WTC11 (cell line): ENCODE results near the gene CACNA1E. TPM values are rescaled to one million over a fixed set of nuclear protein-coding genes. Genes with fewer than 3 reads are reported as not detected.

Experiments used
- ATAC-seq: fragments of 200-7000 bp; cut with Tn5 transposase; 2 replicates; pipeline ENCODE4 v1.10.0; 2021; ENCODE audit warnings: mild to moderate bottlenecking, moderate library complexity
- CTCF ChIA-PET: fragments of 300-600 bp; sonication (Branson Sonifier 250); formaldehyde crosslinking; loops from one replicate; lab custom pipeline; 2021; ENCODE audit warnings: antibody characterized with exemption; lab: Charles Lee
- POLR2A ChIA-PET: fragments of 350-600 bp; sonication (Branson Sonifier 250); formaldehyde crosslinking; loops from one replicate; lab custom pipeline; 2021; ENCODE audit warnings: antibody characterized with exemption; lab: Charles Lee
- DNase-seq: peaks from one replicate; pipeline ENCODE4 v3.0.0; 2021; ENCODE audit warnings: low spot score
- H3K27ac Mint-ChIP-seq: 2 replicates; pipeline ENCODE4 v1.8.0; 2021; ENCODE audit warnings: mixed read lengths
- H3K27me3 Mint-ChIP-seq: 2 replicates; pipeline ENCODE4 v1.8.0; 2021; ENCODE audit warnings: low read depth, mild to moderate bottlenecking, moderate library complexity, mixed read lengths
- H3K36me3 Mint-ChIP-seq: 2 replicates; pipeline ENCODE4 v1.8.0; 2021; ENCODE audit warnings: mixed read lengths
- H3K4me1 Mint-ChIP-seq: 2 replicates; pipeline ENCODE4 v1.8.0; 2022; ENCODE audit warnings: mixed read lengths
- H3K4me3 Mint-ChIP-seq: 2 replicates; pipeline ENCODE4 v1.8.0; 2021; ENCODE audit warnings: mild to moderate bottlenecking, moderate library complexity, mixed read lengths
- H3K9me3 Mint-ChIP-seq: 2 replicates; pipeline ENCODE4 v1.8.0; 2021; ENCODE audit warnings: mixed read lengths
- ESRRA ChIP-seq: sonication (generic); formaldehyde crosslinking; IDR thresholded peaks from 2 replicates; pipeline ENCODE4 v1.8.1; 2022; ENCODE audit warnings: mild to moderate bottlenecking, missing genetic modification reagents, borderline replicate concordance
- FOXJ3 ChIP-seq: sonication (generic); formaldehyde crosslinking; IDR thresholded peaks from 2 replicates; pipeline ENCODE4 v1.9.0; 2021; ENCODE audit warnings: missing genetic modification reagents, mild to moderate bottlenecking, borderline replicate concordance
- GABPB1 ChIP-seq: sonication (generic); formaldehyde crosslinking; IDR thresholded peaks from 2 replicates; pipeline ENCODE4 v1.8.1; 2023; ENCODE audit warnings: mild to moderate bottlenecking, missing genetic modification reagents
- KAT7 ChIP-seq: sonication (generic); formaldehyde crosslinking; IDR thresholded peaks from 2 replicates; pipeline ENCODE4 v1.8.1; 2023; ENCODE audit warnings: missing genetic modification reagents, mild to moderate bottlenecking, borderline replicate concordance
- NFE2L1 ChIP-seq: sonication (generic); formaldehyde crosslinking; IDR thresholded peaks from 2 replicates; pipeline ENCODE4 v1.8.1; 2023; ENCODE audit warnings: missing genetic modification reagents
- NR1H2 ChIP-seq: sonication (generic); formaldehyde crosslinking; IDR thresholded peaks from 2 replicates; pipeline ENCODE4 v1.9.0; 2021; ENCODE audit warnings: mild to moderate bottlenecking, moderate library complexity, missing genetic modification reagents
- PREB ChIP-seq: sonication (generic); formaldehyde crosslinking; IDR thresholded peaks from 2 replicates; pipeline ENCODE4 v1.8.1; 2022; ENCODE audit warnings: mild to moderate bottlenecking, missing genetic modification reagents, moderate library complexity, borderline replicate concordance
- PRRX2 ChIP-seq: fragments of 250-450 bp; sonication (Bioruptor Pico); IDR thresholded peaks from 2 replicates; pipeline ENCODE4 v1.8.0; 2021; ENCODE audit warnings: mild to moderate bottlenecking
- RELA ChIP-seq: sonication (generic); formaldehyde crosslinking; IDR thresholded peaks from 2 replicates; pipeline ENCODE4 v1.8.1; 2022; ENCODE audit warnings: missing genetic modification reagents, mild to moderate bottlenecking, borderline replicate concordance
- RORB ChIP-seq: fragments of 250-450 bp; sonication (Bioruptor Pico); IDR thresholded peaks from 2 replicates; pipeline ENCODE4 v1.9.0; 2021; ENCODE audit warnings: mild to moderate bottlenecking
- SMAD3 ChIP-seq: sonication (generic); formaldehyde crosslinking; IDR thresholded peaks from 2 replicates; pipeline ENCODE4 v1.8.0; 2022; ENCODE audit warnings: missing genetic modification reagents, mild to moderate bottlenecking, borderline replicate concordance
- TEAD4 ChIP-seq: sonication (generic); formaldehyde crosslinking; IDR thresholded peaks from 2 replicates; pipeline ENCODE4 v1.8.0; 2022; ENCODE audit warnings: mild to moderate bottlenecking, missing genetic modification reagents
- ZMAT4 ChIP-seq: fragments of 250-450 bp; sonication (Bioruptor Pico); IDR thresholded peaks from 2 replicates; pipeline ENCODE4 v1.9.0; 2021; ENCODE audit warnings: mild to moderate bottlenecking
- ZNF317 ChIP-seq: sonication (generic); formaldehyde crosslinking; IDR thresholded peaks from 2 replicates; pipeline ENCODE4 v1.8.1; 2023; ENCODE audit warnings: low read depth, mild to moderate bottlenecking, moderate library complexity, missing genetic modification reagents, borderline replicate concordance
- ZNF396 ChIP-seq: fragments of 250-450 bp; sonication (Bioruptor Pico); IDR thresholded peaks from 2 replicates; pipeline ENCODE4 v1.8.0; 2021; ENCODE audit warnings: mild to moderate bottlenecking, moderate library complexity, borderline replicate concordance
- total RNA-seq: library from RNA; stranded (reverse); gene quantifications from 3 replicates; pipeline ENCODE4 v1.2.3, GENCODE V29; 2021
- TF ChIP-seq, protein P1 (sequence below): sonication (generic); formaldehyde crosslinking; IDR thresholded peaks from 2 replicates; pipeline ENCODE4 v1.8.1; 2023; ENCODE audit warnings: mild to moderate bottlenecking, missing genetic modification reagents, moderate library complexity
- TF ChIP-seq, protein P2 (sequence below): sonication (generic); formaldehyde crosslinking; IDR thresholded peaks from 2 replicates; pipeline ENCODE4 v1.8.1; 2022; ENCODE audit warnings: mild to moderate bottlenecking, moderate library complexity, missing genetic modification reagents
- TF ChIP-seq, protein P3 (sequence below): sonication (generic); formaldehyde crosslinking; IDR thresholded peaks from 2 replicates; pipeline ENCODE4 v1.8.0; 2022; ENCODE audit warnings: missing genetic modification reagents

CACNA1E gene
- total RNA-seq, 1 experiment from 2014 or later: 0.63 TPM

- Mint-ChIP-seq H3K4me1 (no peaks in the 10 kb centered on the region), H3K27me3 (no peaks in the 10 kb centered on the region; the same call in 1 of the 2 replicates), H3K27ac (no peak overlapping the region), H3K4me3 (no peak overlapping the region), H3K9me3 (peaks cover 17% of the 10 kb centered on the region), H3K36me3 (no peaks in the 10 kb centered on the region)
- CTCF ChIA-PET: no interaction called here
- POLR2A ChIA-PET: no interaction called here
- TF ChIP-seq RORB (CRISPR knock-in tag) (no peak), KAT7 (CRISPR knock-in tag) (no peak), NFE2L1 (CRISPR knock-in tag) (no peak), TEAD4 (CRISPR knock-in tag) (no peak), FOXJ3 (CRISPR knock-in tag) (no peak)
- TF ChIP-seq, protein P1, sequence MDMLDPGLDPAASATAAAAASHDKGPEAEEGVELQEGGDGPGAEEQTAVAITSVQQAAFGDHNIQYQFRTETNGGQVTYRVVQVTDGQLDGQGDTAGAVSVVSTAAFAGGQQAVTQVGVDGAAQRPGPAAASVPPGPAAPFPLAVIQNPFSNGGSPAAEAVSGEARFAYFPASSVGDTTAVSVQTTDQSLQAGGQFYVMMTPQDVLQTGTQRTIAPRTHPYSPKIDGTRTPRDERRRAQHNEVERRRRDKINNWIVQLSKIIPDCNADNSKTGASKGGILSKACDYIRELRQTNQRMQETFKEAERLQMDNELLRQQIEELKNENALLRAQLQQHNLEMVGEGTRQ (CRISPR knock-in tag): no peak
- TF ChIP-seq, protein P2, sequence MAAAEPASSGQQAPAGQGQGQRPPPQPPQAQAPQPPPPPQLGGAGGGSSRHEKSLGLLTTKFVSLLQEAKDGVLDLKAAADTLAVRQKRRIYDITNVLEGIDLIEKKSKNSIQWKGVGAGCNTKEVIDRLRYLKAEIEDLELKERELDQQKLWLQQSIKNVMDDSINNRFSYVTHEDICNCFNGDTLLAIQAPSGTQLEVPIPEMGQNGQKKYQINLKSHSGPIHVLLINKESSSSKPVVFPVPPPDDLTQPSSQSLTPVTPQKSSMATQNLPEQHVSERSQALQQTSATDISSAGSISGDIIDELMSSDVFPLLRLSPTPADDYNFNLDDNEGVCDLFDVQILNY (CRISPR knock-in tag): no peak
- no peak for DNase-seq
- no peak for ATAC-seq
These were observed 31.6 kb upstream of the CACNA1E start for GRCh38 chr1:181451661-181452230.

- Mint-ChIP-seq H3K27ac (no peak overlapping the region), H3K27me3 (peaks cover 8% of the 10 kb centered on the region), H3K9me3 (peaks cover 25% of the 10 kb centered on the region)
- ATAC-seq: no peak
- CTCF ChIA-PET: no interaction called here
- TF ChIP-seq SMAD3 (CRISPR knock-in tag) (no peak), NR1H2 (CRISPR knock-in tag) (no peak), PREB (CRISPR knock-in tag) (no peak), RELA (CRISPR knock-in tag) (no peak), GABPB1 (CRISPR knock-in tag) (no peak), ESRRA (CRISPR knock-in tag) (no peak), ZMAT4 (CRISPR knock-in tag) (no peak), KAT7 (CRISPR knock-in tag) (no peak), ZNF396 (CRISPR knock-in tag) (no peak), PRRX2 (CRISPR knock-in tag) (no peak), ZNF317 (CRISPR knock-in tag) (no peak)
- TF ChIP-seq, protein P3, sequence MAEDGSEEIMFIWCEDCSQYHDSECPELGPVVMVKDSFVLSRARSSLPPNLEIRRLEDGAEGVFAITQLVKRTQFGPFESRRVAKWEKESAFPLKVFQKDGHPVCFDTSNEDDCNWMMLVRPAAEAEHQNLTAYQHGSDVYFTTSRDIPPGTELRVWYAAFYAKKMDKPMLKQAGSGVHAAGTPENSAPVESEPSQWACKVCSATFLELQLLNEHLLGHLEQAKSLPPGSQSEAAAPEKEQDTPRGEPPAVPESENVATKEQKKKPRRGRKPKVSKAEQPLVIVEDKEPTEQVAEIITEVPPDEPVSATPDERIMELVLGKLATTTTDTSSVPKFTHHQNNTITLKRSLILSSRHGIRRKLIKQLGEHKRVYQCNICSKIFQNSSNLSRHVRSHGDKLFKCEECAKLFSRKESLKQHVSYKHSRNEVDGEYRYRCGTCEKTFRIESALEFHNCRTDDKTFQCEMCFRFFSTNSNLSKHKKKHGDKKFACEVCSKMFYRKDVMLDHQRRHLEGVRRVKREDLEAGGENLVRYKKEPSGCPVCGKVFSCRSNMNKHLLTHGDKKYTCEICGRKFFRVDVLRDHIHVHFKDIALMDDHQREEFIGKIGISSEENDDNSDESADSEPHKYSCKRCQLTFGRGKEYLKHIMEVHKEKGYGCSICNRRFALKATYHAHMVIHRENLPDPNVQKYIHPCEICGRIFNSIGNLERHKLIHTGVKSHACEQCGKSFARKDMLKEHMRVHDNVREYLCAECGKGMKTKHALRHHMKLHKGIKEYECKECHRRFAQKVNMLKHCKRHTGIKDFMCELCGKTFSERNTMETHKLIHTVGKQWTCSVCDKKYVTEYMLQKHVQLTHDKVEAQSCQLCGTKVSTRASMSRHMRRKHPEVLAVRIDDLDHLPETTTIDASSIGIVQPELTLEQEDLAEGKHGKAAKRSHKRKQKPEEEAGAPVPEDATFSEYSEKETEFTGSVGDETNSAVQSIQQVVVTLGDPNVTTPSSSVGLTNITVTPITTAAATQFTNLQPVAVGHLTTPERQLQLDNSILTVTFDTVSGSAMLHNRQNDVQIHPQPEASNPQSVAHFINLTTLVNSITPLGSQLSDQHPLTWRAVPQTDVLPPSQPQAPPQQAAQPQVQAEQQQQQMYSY (CRISPR knock-in tag): no peak
- TF ChIP-seq, all 79 proteins: peak for 0
- Mint-ChIP-seq H3K4me1 (no peaks in the 10 kb centered on the region), H3K4me3 (no peak overlapping the region), H3K36me3 (peaks cover 4% of the 10 kb centered on the region; the same call in 1 of the 2 replicates)
- DNase-seq: no peak
- POLR2A ChIA-PET: no interaction called here
These were observed 30.6 kb upstream of the CACNA1E start for GRCh38 chr1:181452746-181453145.
